Amniotic stem cell (primary cell): ENCODE measurements around the gene MSMO1.
A peak's percentile ranks its signal among the peaks of the same experiment; 100 is the strongest.

ENCODE experiments used
- DNase-seq: peaks from one replicate; lab custom pipeline; 2025; lab: John Stamatoyannopoulos, UW

MSMO1 gene

DNA sequence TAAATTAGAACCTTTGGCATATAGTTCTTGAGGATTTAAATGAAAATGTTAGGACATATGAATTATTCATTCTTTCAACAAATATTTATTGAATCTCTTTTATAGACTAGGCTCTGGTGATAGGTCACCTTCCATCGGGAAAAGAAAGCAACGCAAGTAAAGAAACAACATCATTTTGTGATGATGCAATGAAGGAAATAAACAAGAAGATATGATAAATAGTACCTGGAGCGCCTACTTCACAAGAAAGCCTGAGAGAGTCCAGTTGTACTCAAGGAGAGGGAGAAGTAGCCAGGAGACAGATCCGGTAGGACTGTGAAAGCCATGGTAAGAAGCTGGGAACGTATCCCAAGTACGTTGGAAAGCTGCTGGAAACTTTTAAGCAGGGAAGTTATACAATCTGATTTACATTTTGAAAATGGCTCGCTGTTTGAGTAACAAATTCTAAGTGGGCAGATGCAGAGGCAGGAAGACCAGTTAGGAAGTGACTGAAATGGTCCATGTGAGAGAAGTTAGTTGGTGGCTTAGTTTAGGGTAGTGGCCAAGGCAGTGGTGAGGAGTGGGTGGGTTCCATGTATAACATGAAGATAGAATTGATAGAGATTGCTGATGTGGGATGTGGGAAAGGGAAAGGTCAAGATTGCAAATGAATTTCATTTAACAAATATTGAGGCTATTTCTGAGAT is 33.7 kb downstream of the MSMO1 start:
- DNase-seq = no peak

DNA sequence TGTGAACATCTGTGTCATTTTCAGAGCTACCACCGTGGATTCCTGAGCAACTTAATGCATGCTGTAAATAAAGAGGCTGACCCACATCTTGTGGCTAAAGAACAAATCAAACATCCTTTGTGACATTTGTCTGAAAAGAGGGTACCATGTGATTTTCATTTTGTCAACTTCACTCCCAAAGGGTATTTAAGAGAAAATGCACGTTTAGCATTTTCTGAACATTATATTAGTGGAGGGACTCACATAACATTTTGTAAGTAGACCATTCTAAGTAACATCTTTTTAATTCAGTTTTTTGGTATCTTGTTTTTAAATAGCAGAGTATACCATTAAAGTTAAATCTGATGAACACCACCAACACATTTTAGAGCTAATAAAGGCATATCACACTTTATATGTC is 34.3 kb downstream of the MSMO1 start:
- no peak for DNase-seq

GRCh38 chr4:165364452-165365080 is 37.1 kb downstream of the MSMO1 start:
- no peak for DNase-seq

DNA sequence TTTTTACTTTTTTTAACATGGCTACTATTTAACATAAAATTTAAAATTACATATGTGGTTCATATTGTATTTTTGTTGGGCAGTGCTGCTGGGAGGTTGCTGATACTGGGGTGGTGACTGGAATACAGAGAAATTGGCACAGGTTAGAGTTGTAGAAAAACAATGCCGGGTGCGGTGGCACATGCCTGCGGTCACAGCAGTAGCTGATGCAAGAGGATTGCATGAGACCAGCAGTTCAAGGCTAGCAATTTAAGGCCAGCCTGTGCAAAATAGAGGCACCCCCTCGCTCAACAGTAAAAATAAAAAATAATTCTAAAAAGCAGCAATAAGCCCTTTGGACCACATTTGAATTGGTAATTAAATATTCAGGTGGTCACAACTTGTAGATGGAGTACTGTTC is 39.6 kb downstream of the MSMO1 start:
- no peak for DNase-seq

DNA sequence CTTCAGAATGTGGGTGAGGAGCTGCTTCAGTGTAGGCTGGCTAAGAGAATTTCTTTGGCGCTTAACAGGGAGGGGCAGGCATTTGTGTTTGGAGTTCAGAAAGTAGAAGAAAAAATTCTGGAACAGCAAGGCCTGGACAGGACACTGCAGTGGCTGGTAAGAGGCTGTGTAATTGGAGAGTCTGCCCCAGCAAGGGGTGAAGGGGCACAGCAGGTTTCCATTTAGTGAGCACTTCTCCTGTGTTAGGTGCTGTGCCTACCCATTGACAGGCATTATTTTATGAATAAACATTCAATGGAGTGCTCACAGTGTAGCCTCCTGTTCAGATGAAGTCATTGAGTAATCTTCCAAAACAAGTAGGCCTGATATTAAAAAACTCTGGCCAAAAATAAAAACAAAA is 40.6 kb downstream of the MSMO1 start:
- no peak for DNase-seq

DNA sequence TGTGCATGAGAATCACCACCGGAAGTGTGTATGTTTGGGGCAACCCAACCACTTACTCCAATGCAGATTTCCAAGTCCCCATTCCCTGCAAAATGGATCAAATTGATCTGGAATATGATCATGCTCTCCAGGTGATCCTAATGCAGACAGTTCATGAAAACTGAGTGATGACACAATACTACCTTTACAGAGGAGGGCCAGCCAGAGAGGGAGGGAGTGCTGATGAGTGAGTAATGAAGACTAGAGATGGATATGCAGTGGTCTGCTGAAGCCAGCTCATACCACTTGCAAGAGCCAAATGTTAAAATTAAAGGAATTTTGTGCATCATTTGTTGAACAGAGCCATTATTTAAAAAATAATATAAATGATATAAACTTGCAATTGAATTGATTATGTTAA is 41.1 kb downstream of the MSMO1 start:
- no peak for DNase-seq

GRCh38 chr4:165369522-165369921 is 42.1 kb downstream of the MSMO1 start:
- no peak for DNase-seq

GRCh38 chr4:165370530-165370929 is 43.1 kb downstream of the MSMO1 start:
- DNase-seq = no peak

DNA sequence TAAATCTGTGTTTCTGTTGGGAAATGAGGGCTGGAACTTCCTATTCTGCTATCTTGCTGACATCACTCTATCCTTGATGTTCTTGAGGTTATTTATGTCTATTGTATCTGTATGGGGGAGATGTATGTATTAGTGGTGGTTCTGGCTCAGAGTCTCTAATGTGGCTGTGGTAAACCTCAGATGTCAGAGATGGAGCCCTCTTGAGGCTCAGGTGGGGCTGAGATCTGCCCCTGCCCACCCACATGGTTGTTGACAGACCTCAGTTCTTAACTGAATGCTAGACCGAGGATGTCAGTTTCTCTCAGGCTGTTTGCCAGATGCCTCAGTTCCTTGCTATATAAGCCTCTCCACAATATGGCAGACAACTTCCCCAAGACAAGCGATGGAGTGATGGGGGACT is 48.0 kb downstream of the MSMO1 start:
- DNase-seq = no peak

- DNase-seq = no peak
Observed at GRCh38 chr4:165378398-165378744, 50.9 kb downstream of the MSMO1 start.

- peak; percentile 41 for DNase-seq
Observed at GRCh38 chr4:165378745-165379677, 51.5 kb downstream of the MSMO1 start, which contains the start of gene CPE. CPE (plus strand) TSS chr4:165379008; CDS start chr4:165379222, 214 bp downstream.

DNA sequence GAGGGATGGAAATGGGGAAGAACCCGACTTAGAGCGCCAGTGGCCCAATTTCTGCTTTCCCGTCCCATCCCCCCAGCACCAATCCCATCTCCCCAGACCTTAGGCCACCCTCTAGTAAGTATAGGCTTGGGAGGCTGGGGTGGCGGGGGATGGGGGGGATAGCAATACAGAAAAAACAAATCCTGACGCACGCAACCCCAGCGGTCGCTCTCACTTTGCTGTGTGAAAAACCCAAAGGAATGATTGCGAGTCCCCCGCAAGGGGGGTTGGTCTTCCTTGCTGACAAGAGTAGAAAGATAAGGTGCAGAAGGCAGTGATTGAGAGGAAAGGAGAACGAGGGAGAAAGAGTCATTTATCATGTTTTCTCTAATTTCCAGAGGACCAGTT is 52.2 kb downstream of the MSMO1 start:
- no peak for DNase-seq

DNA sequence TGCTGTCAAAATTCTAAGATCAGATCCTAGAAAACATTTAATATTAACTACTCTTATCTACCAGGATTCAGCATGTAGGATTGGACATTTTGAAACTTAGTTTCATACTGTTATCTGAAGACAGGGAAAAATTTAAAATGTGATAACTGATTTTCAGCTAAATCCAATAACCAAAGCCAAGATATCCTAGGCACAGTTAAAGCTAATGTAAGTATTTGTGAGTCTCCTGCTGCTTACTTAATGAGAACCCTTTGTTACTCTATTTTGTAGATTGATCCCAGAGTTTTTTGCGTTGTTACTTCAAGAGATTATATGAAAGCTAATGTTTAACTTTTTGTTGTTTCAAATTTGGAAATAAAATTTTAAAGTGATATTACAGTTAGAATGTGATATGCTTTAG is 53.3 kb downstream of the MSMO1 start:
- DNase-seq = no peak

DNA sequence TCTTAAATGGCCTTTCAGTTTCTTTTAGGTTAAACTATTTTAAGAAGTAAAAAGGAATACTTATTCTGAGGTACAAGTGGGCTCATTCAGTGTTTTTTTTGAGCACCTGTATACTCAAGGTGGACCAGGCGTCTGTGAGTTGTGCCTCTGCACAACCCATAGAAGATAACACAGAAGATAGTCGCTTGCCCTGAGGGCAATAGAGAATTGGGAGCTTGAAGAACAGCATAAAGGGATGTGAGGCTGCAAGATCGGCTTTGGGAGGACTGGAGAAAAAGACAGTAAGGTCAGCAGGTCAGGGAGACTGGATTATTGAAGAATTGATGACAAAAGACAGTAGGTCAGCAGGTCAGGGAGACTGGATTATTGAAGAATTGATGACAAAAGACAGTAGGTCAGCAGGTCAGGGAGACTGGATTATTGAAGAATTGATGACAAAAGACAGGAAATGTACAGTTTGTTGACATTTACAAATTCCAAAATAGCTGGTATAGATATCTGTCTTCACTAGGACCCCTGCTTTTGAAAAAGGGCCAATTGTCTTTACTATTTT is 54.4 kb downstream of the MSMO1 start:
- no peak for DNase-seq

DNA sequence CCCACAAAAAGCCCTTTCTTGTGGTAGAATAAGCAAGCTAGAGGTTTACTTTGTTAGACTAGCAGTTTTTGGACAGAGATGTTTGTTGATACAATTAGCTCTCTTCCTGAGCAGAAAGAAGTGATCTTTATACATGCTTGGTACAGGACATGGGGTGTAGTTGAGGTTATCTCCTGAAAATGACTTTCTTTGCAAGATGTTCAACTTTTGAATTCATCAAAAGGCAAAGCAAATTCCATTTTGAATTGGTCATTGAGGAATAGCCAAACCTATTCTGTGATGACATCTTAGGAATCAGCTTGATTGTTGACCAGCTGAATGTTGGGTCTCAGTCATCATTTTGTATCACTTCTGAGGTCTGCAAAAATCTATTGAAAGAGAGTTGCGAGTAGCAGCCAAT is 55.2 kb downstream of the MSMO1 start:
- DNase-seq = no peak

DNA sequence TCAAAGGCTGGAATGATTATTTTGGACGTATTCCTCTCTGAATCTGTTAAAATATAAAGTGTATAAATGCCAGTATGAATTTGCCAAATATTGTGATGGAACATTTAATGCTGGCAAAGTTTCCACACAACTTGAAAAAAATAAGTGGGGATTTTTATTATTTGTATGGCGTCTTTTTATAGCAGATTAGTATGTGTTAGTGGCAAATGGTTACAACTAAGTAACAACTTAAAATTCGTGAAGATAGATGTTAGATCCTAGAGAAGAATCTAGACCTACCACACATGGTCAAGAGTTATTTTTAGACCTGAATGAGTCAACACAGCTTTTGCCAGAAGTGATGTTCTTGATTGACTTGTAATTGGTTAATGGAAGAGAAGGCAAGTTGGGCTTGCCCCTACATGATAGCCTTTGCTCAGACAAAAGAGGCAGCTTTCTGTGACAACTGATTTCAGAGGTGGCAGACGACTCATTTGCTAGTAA is 56.2 kb downstream of the MSMO1 start:
- DNase-seq = no peak

DNA sequence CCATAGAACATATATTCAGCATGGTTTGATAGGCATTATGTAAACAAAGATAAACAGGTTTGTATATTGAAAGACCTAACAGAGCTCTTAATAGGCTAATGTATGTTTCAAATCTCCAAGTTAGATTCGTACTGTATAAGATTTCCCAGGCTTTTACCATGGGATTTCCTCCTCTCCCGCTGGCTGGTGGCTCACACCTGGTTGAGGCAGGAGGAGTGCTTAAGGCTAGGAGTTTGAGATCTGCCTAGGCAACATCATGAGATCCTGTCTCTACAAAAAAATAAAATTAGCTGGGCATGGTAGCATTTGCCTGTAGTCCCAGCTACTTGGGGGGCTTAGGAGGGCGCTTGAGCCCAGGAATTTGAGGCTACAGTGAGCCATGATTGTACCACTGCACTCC is 56.7 kb downstream of the MSMO1 start:
- DNase-seq = no peak

- DNase-seq = no peak
Observed at GRCh38 chr4:165384598-165384997, 57.1 kb downstream of the MSMO1 start.

GRCh38 chr4:165385126-165385525 is 57.7 kb downstream of the MSMO1 start:
- DNase-seq = no peak

DNA sequence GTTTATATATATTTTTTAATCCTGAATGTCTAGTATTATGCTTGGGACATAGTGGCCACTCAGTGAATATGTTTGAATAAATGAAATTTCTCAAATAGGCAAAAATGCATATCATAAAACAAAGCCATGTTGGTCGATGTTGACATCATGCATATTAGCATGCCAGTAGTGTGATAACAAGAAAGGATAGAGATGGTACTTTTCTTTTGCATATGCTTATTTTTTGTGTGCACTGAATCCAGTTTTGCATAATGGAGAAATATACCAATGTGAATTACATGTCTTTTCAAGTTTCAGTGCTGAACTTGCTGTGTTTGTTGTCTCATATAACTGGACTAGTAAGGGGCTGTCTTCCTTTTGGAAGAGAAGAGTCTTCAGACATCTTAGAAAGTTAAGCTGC is 58.9 kb downstream of the MSMO1 start:
- no peak for DNase-seq

- no peak for DNase-seq
Observed at GRCh38 chr4:165388756-165389155, 61.3 kb downstream of the MSMO1 start.
